Astrocyte (in vitro differentiated cells and primary cell): ENCODE measurements around the gene HIC1.
"Not testable (repeated sequence)": the region's sequence is repeated elsewhere in the genome, so short reads cannot be mapped to it uniquely, and the experiment has no call there.

Source experiments
- EZH2 ChIP-seq: IDR thresholded peaks from 2 replicates; pipeline ENCODE4 v1.6.1; 2012; ENCODE audit warnings: mild to moderate bottlenecking, low read length, inconsistent platforms; ENCODE audit not compliant: insufficient read depth
- TF ChIP-seq, protein P1 (sequence below): IDR thresholded peaks from 2 replicates; pipeline ENCODE4 v1.5.1; 2011; ENCODE audit warnings: low read depth, mild to moderate bottlenecking, inconsistent platforms, low read length, moderate library complexity; ENCODE audit not compliant: insufficient read depth

DNA sequence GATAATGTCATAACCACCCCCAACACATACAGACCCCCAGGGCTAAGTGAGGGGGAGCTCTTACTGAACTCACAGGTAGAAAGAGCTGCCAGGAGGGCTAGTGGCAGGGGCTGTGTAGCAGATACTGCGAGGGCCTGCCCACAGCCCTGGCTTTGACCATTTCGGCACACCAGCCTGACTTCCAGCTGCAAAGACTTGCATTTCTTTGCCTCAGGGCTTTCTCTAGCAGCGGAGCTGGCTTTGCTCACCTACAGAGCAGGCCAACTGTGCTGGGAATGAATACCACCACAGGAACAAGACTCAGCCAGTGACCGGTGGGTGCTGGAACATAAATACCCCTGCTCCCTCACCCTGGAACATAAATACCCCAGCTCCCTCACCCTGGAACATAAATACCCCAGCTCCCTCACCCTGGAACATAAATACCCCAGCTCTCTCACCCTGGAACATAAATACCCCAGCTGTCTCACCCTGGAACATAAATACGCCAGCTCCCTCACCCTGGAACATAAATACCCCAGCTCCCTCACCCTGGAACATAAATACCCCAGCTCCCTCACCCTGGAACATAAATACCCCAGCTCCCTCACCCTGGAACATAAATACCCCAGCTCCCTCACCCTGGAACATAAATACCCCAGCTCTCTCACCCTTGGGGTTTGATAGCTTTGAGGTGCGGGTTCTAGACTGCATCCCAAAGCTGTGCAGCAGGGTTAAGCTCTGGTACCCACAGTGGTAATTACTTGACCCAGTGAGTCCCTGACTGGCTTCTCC is 41.5 kb upstream of the HIC1 start:
- TF ChIP-seq, protein P1, sequence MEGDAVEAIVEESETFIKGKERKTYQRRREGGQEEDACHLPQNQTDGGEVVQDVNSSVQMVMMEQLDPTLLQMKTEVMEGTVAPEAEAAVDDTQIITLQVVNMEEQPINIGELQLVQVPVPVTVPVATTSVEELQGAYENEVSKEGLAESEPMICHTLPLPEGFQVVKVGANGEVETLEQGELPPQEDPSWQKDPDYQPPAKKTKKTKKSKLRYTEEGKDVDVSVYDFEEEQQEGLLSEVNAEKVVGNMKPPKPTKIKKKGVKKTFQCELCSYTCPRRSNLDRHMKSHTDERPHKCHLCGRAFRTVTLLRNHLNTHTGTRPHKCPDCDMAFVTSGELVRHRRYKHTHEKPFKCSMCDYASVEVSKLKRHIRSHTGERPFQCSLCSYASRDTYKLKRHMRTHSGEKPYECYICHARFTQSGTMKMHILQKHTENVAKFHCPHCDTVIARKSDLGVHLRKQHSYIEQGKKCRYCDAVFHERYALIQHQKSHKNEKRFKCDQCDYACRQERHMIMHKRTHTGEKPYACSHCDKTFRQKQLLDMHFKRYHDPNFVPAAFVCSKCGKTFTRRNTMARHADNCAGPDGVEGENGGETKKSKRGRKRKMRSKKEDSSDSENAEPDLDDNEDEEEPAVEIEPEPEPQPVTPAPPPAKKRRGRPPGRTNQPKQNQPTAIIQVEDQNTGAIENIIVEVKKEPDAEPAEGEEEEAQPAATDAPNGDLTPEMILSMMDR: not testable (repeated sequence)
- TF ChIP-seq EZH2: not testable (repeated sequence)
